Prostate gland (tissue), 2 donors: Measurements from ENCODE around the gene ABHD5. TPM values are rescaled to one million over a fixed set of nuclear protein-coding genes. Genes with fewer than 3 reads are reported as not detected.

Experiments
- DNase-seq: peaks from one replicate; pipeline ENCODE4 v3.0.0-alpha.2; 2019; ENCODE audit warnings: low spot score
- H3K27ac ChIP-seq, 2 donors: fragments of 200-600 bp; sonication (generic); 2 replicates each; pipeline ENCODE4 v1.5.1; 2017 to 2019
- H3K27me3 ChIP-seq: fragments of 200-600 bp; sonication (generic); replicated peaks from 2 replicates; pipeline ENCODE4 v1.5.1; 2019; ENCODE audit not compliant: insufficient read depth
- H3K36me3 ChIP-seq, 2 donors: fragments of 200-600 bp; sonication (generic); 1 replicate in 1 of 2; 2 replicates in 1 of 2; pipeline versions ENCODE4 v1.5.1 to v1.8.1; 2017 to 2019
- H3K4me1 ChIP-seq: fragments of 200-600 bp; sonication (generic); replicated peaks from 2 replicates; pipeline ENCODE4 v1.5.1; 2019
- H3K4me3 ChIP-seq, 2 donors: fragments of 200-600 bp; sonication (generic); 2 replicates each; pipeline ENCODE4 v1.5.1; 2017 to 2019
- H3K9me3 ChIP-seq: fragments of 200-600 bp; sonication (generic); 2 replicates; pipeline ENCODE4 v1.5.1; 2017
- POLR2A ChIP-seq: fragments of 450-650 bp; IDR thresholded peaks from one replicate; pipeline ENCODE4 v1.6.1; 2016; ENCODE audit warnings: antibody characterized with exemption, mild to moderate bottlenecking
- POLR2AphosphoS5 ChIP-seq: sonication (generic); formaldehyde crosslinking; IDR thresholded peaks from one replicate; pipeline ENCODE4 v1.6.1; 2017; ENCODE audit warnings: antibody characterized with exemption
- WGBS: methylation state at CpG from one replicate; pipeline ENCODE4 v1.1.5; 2018; 5-methylcytosine and 5-hydroxymethylcytosine counted together
- intact Hi-C: fragments of 100-400 bp; cut with DNase I; formaldehyde crosslinking; loops from one replicate; pipeline ENCODE4 v1.14.2; 2022
- total RNA-seq, 2 donors: library from RNA; depleted of rRNA; stranded (reverse); fragments of >200 nt; gene quantifications; one replicate each; pipeline ENCODE4 v1.1.0, GENCODE V29; 2016
- TF ChIP-seq, protein P1 (sequence below), 4 experiments: fragments of 200-600 bp in 2 of 4; fragments of 450-650 bp in 2 of 4; sonication (generic) in 2 of 4; IDR thresholded peaks; 1 replicate in 3 of 4; 2 replicates in 1 of 4; pipeline ENCODE4 v1.5.1; 2016 to 2019; ENCODE audit warnings: antibody characterized with exemption in 4 of 4, mild to moderate bottlenecking in 2 of 4, moderate library complexity in 2 of 4

ABHD5 gene
- total RNA-seq, 2 donors from 2014 or later: 10.7 to 20.6 TPM

DNA sequence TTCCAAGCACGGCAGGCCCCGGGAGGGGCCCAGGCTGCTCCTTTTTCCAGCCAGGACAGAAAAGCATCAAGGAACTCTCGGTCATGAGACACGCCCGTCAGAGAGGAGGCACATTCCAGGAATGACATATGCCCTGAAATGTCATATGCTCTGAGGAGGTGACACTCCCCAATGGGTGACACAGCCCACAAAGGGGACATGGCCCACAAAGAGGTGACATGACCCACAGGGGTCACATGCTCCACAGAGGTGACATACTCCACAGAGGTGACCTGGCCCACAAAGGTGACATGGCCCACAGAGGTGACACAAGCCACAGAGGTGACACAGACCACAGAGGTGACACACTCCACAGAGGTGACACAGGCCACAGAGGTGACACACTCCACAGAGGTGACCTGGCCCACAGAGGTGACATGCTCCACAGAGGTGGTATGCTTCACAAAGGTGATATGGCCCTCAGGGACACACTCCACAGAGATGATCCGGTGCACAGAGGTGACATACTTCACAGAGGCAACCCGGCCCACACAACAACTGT is 79.2 kb downstream of the ABHD5 start:
- H3K4me3 ChIP-seq: peak overlapping the region in 1 of 2 donors; percentile 8
- intact Hi-C loops: loop anchor here (5.0 to 10.0 kb wide), 3 partner anchors 78 to 425 kb away; partner anchors contain the start of genes ABHD5 and ANO10
- DNase-seq: no peak
- H3K27me3 ChIP-seq: no peaks in the 10 kb centered on the region
- H3K27ac ChIP-seq: peak overlapping the region; percentile 23 to 47
- TF ChIP-seq, protein P1, sequence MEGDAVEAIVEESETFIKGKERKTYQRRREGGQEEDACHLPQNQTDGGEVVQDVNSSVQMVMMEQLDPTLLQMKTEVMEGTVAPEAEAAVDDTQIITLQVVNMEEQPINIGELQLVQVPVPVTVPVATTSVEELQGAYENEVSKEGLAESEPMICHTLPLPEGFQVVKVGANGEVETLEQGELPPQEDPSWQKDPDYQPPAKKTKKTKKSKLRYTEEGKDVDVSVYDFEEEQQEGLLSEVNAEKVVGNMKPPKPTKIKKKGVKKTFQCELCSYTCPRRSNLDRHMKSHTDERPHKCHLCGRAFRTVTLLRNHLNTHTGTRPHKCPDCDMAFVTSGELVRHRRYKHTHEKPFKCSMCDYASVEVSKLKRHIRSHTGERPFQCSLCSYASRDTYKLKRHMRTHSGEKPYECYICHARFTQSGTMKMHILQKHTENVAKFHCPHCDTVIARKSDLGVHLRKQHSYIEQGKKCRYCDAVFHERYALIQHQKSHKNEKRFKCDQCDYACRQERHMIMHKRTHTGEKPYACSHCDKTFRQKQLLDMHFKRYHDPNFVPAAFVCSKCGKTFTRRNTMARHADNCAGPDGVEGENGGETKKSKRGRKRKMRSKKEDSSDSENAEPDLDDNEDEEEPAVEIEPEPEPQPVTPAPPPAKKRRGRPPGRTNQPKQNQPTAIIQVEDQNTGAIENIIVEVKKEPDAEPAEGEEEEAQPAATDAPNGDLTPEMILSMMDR (IDR thresholded peaks at IDR 0.05): no peak
- TF ChIP-seq POLR2AphosphoS5 (no peak), POLR2A (no peak)
- WGBS: 44% methylated on average over 7 of the region's 7 CpGs
- H3K36me3 ChIP-seq: no peaks in the 10 kb centered on the region
- H3K4me1 ChIP-seq: no peaks in the 10 kb centered on the region
- no peaks in the 10 kb centered on the region for H3K9me3 ChIP-seq

DNA sequence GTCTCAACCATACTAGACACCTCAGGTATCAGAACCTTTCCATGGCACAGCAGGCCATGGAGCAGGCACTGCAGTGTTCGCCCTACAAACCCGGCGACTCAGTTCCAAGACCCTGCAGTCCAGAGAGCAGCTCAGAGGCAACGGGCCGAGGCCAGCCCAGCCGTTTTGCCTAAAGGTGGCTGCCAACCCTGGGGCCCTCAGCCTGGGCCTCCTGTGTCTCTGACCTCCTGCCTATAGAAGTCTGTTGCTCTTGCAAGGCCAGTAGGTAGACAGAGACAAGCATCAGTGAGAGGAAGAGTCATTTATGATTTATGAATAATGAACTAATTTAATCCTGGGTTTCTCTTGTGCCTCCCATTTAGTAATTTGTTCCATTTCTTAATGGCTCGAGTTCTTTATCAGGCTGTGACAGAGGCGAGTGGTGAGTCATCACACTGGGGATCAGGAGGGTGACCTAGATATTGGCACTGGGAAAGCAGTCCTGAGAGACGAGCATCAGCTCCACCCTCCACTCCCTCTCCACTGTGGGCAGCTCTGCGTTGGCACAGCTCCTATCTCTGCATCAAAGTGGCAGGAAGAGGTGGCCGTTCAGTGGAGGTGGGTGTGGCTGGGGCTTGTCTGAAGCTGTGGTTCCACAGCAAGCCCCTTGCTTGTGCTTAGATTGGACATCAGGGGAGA is 79.8 kb downstream of the ABHD5 start:
- TF ChIP-seq, protein P1 (IDR thresholded peaks at IDR 0.05): no peak
- TF ChIP-seq POLR2A: no peak
- TF ChIP-seq POLR2AphosphoS5: no peak
- Histone ChIP-seq H3K27ac (peak overlapping the region; percentile 23 to 47), H3K36me3 (no peaks in the 10 kb centered on the region), H3K9me3 (no peaks in the 10 kb centered on the region), H3K4me3 (no peak overlapping the region), H3K4me1 (no peaks in the 10 kb centered on the region), H3K27me3 (no peaks in the 10 kb centered on the region)
- intact Hi-C loops: no loop called here
- DNase-seq: no peak
- 47% methylated on average over 11 of the region's 11 CpGs for WGBS

DNA sequence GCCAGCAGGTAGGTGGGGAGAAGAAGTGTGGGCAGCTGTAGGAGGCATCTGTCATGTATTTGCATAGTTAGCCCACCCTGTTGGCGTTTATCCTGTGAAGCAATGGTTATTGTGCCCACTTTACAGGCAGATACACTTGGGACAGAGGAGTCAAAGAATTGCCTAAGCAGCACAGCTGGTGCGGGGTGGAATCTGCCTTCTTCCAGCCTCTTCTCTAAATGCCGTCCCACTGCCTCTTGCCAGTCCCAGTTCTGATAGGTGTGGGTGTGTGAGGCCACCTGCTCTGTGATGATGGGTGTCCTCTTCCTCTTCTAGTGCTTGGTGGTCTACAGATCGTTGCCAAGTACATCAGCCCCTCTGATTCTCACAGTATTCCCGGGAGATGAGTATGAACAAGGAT is 80.9 kb downstream of the ABHD5 start:
- TF ChIP-seq POLR2A (no peak), POLR2AphosphoS5 (no peak)
- TF ChIP-seq, protein P1 (IDR thresholded peaks at IDR 0.05): no peak
- Histone ChIP-seq H3K4me1 (no peaks in the 10 kb centered on the region), H3K27ac (no peak overlapping the region), H3K4me3 (no peak overlapping the region), H3K27me3 (no peaks in the 10 kb centered on the region), H3K9me3 (no peaks in the 10 kb centered on the region), H3K36me3 (no peaks in the 10 kb centered on the region)
- intact Hi-C loops: no loop called here
- 83% methylated on average over 5 of the region's 5 CpGs for WGBS
- DNase-seq: no peak

DNA sequence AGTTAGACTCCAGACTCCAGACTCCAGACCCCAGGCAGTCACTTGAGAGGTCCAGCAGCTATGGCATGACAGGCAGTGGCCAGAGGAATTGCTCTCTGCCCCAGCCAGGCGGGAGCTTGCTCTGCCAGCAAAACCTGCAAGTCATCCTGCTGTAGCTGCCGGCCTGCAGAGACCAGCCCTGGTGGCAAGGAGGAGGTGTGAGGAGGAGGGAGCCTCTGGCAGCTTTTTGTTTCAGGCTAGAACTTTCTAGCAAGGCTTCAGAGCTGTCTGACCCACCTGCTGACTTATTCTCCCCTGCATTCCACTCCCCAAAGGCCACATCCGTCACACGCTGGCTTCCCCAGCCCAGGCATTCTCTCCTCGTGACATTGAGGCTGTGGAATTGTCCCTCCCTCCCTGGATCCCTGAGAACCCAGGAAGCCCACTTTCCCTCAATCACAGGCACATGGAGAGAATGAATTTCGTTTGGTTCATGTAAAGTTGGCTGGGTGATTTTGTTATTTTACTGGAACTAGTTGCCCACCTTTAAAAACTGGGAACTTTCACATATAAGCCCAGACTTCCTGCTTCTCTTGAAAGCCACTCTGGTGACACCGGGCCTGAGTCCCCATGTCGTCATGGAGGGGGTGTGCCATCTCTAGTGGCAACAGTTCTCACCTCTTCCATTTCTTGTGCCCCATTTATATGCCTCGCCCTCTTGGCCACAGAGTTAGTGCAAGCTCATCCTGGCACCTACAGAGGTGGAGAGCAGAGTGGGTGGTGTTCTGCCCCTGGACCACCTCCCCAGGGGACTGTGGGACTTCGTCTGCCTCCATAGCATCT is 82.7 kb downstream of the ABHD5 start:
- DNase-seq: no peak
- no peak overlapping the region for H3K27ac ChIP-seq
- no peaks in the 10 kb centered on the region for H3K27me3 ChIP-seq
- intact Hi-C loops: no loop called here
- H3K4me3 ChIP-seq: no peak overlapping the region
- H3K36me3 ChIP-seq: no peaks in the 10 kb centered on the region
- H3K4me1 ChIP-seq: no peaks in the 10 kb centered on the region
- no peak for TF ChIP-seq POLR2A
- TF ChIP-seq, protein P1 (IDR thresholded peaks at IDR 0.05): no peak
- TF ChIP-seq POLR2AphosphoS5: no peak
- 55% methylated on average over 10 of the region's 10 CpGs for WGBS
- H3K9me3 ChIP-seq: no peaks in the 10 kb centered on the region
